Measurements from ENCODE around the gene OR3A2. TPM values are rescaled to one million over a fixed set of nuclear protein-coding genes. Genes with fewer than 3 reads are reported as not detected.
"Not testable (repeated sequence)": the region's sequence is repeated elsewhere in the genome, so short reads cannot be mapped to it uniquely, and the experiment has no call there.

Gene OR3A2
- total RNA-seq, 2 donors from 2014 or later, result not detected

GRCh38 chr17:3401786-3402185, 15.7 kb upstream of the OR3A2 start:
- no peak overlapping the region for H3K27ac ChIP-seq (ENCODE audit: low read depth, low read length)
- Mint-ChIP-seq H3K4me3 (no peak overlapping the region), H3K27me3 (ENCODE audit: insufficient read depth) (no peaks in the 10 kb centered on the region), H3K9me3 (peaks cover 72% of the 10 kb centered on the region), H3K27ac (no peak overlapping the region), H3K4me1 (no peaks in the 10 kb centered on the region), H3K36me3 (ENCODE audit: low read depth) (no peaks in the 10 kb centered on the region)
- TF ChIP-seq CTCF (conservative IDR thresholded peaks at IDR 0.05), result no peak
- no peak for DNase-seq
- 63 to 65% methylated on average over 2 of the region's 2 CpGs for WGBS, 2 experiments (ENCODE audit: insufficient coverage in 1 of 2, insufficient read length in 1 of 2)
- no peaks in the 10 kb centered on the region for H3K36me3 ChIP-seq (ENCODE audit: control insufficient read depth, insufficient read depth, low read length)
- no peaks in the 10 kb centered on the region for H3K4me1 ChIP-seq (ENCODE audit: control insufficient read depth, insufficient read depth, low read length)
- no peaks in the 10 kb centered on the region for H3K27me3 ChIP-seq (ENCODE audit: control insufficient read depth, insufficient read depth, low read length, poor library complexity, severe bottlenecking)
- no peak overlapping the region for H3K9ac ChIP-seq (ENCODE audit: extremely low read depth, low read length, poor library complexity, severe bottlenecking)
- no peak overlapping the region for H3K4me3 ChIP-seq (ENCODE audit: low read length)
- H3K9me3 ChIP-seq (ENCODE audit: control insufficient read depth, low read length), result peaks cover 16% of the 10 kb centered on the region

GRCh38 chr17:3400055-3400454, 13.9 kb upstream of the OR3A2 start:
- peaks cover 9% of the 10 kb centered on the region for H3K9me3 ChIP-seq (ENCODE audit: control insufficient read depth, low read length)
- no peak overlapping the region for H3K4me3 ChIP-seq (ENCODE audit: low read length)
- Mint-ChIP-seq H3K27me3 (ENCODE audit: insufficient read depth) (no peaks in the 10 kb centered on the region), H3K27ac (no peak overlapping the region), H3K4me3 (no peak overlapping the region), H3K4me1 (no peaks in the 10 kb centered on the region), H3K9me3 (peaks cover 67% of the 10 kb centered on the region), H3K36me3 (ENCODE audit: low read depth) (no peaks in the 10 kb centered on the region)
- no peaks in the 10 kb centered on the region for H3K27me3 ChIP-seq (ENCODE audit: control insufficient read depth, insufficient read depth, low read length, poor library complexity, severe bottlenecking)
- 71 to 77% methylated on average over 6 of the region's 6 CpGs for WGBS, 2 experiments (ENCODE audit: insufficient coverage in 1 of 2, insufficient read length in 1 of 2)
- no peaks in the 10 kb centered on the region for H3K4me1 ChIP-seq (ENCODE audit: control insufficient read depth, insufficient read depth, low read length)
- no peak overlapping the region for H3K27ac ChIP-seq (ENCODE audit: low read depth, low read length)
- no peak for TF ChIP-seq CTCF (conservative IDR thresholded peaks at IDR 0.05)
- H3K36me3 ChIP-seq (ENCODE audit: control insufficient read depth, insufficient read depth, low read length), result no peaks in the 10 kb centered on the region
- H3K9ac ChIP-seq (ENCODE audit: extremely low read depth, low read length, poor library complexity, severe bottlenecking), result no peak overlapping the region
- DNase-seq, result no peak

- Histone ChIP-seq H3K9ac (ENCODE audit: extremely low read depth, low read length, poor library complexity, severe bottlenecking) (no peak within 1 kb of the TSS), H3K36me3 (ENCODE audit: control insufficient read depth, insufficient read depth, low read length) (no peaks in the 10 kb centered on the region), H3K4me1 (ENCODE audit: control insufficient read depth, insufficient read depth, low read length) (no peaks in the 10 kb centered on the region), H3K27ac (ENCODE audit: low read depth, low read length) (no peak within 1 kb of the TSS), H3K4me3 (ENCODE audit: low read length) (no peak within 1 kb of the TSS), H3K9me3 (ENCODE audit: control insufficient read depth, low read length) (peaks cover 15% of the 10 kb centered on the region), H3K27me3 (ENCODE audit: control insufficient read depth, insufficient read depth, low read length, poor library complexity, severe bottlenecking) (no peaks in the 10 kb centered on the region)
- Mint-ChIP-seq H3K27ac (no peak within 1 kb of the TSS), H3K27me3 (ENCODE audit: insufficient read depth) (no peaks in the 10 kb centered on the region), H3K9me3 (peaks cover 62% of the 10 kb centered on the region), H3K36me3 (ENCODE audit: low read depth) (no peaks in the 10 kb centered on the region), H3K4me3 (no peak within 1 kb of the TSS), H3K4me1 (no peaks in the 10 kb centered on the region)
- 40 to 63% methylated on average over 1 of the region's 1 CpG for WGBS, 2 experiments (ENCODE audit: insufficient coverage in 1 of 2, insufficient read length in 1 of 2)
- TF ChIP-seq CTCF (conservative IDR thresholded peaks at IDR 0.05), result no peak
- no peak for DNase-seq
These were observed 12.2 kb upstream of the OR3A2 start, which contains the start of gene OR1E1 for GRCh38 chr17:3398310-3398709. Gene OR1E1, minus strand, starts transcription at chr17:3398410. Its CDS starts 0 bp downstream, at chr17:3398410.

GRCh38 chr17:3397801-3398200, 11.7 kb upstream of the OR3A2 start:
- H3K36me3 ChIP-seq (ENCODE audit: control insufficient read depth, insufficient read depth, low read length); H3K27ac Mint-ChIP-seq; H3K4me1 ChIP-seq (ENCODE audit: control insufficient read depth, insufficient read depth, low read length); H3K36me3 Mint-ChIP-seq (ENCODE audit: low read depth); H3K27me3 ChIP-seq (ENCODE audit: control insufficient read depth, insufficient read depth, low read length, poor library complexity, severe bottlenecking); H3K4me3 ChIP-seq (ENCODE audit: low read length); H3K9ac ChIP-seq (ENCODE audit: extremely low read depth, low read length, poor library complexity, severe bottlenecking); H3K27ac ChIP-seq (ENCODE audit: low read depth, low read length); H3K4me1 Mint-ChIP-seq; H3K4me3 Mint-ChIP-seq; H3K27me3 Mint-ChIP-seq (ENCODE audit: insufficient read depth): not testable (repeated sequence)
- peak; percentile 83 for DNase-seq
- 20 to 57% methylated on average over 1 to 7 of the region's 7 CpGs for WGBS, 2 experiments (ENCODE audit: insufficient coverage in 1 of 2, insufficient read length in 1 of 2)
- peaks cover 17% of the 10 kb centered on the region for H3K9me3 ChIP-seq (ENCODE audit: control insufficient read depth, low read length)
- peaks cover 57% of the 10 kb centered on the region for H3K9me3 Mint-ChIP-seq
